Neuron (in vitro differentiated cells): ENCODE data around the gene MET.
A peak's percentile ranks its signal among the peaks of the same experiment; 100 is the strongest.
"Not testable (repeated sequence)": the region's sequence is repeated elsewhere in the genome, so short reads cannot be mapped to it uniquely, and the experiment has no call there.

Experiments
- H2AFZ ChIP-seq: one replicate; pipeline ENCODE4 v1.6.1; 2013; ENCODE audit warnings: low read depth, mild to moderate bottlenecking, inconsistent platforms, low read length, moderate library complexity
- H3K27me3 ChIP-seq: one replicate; pipeline ENCODE4 v1.6.1; 2013; ENCODE audit warnings: low read length; ENCODE audit not compliant: insufficient read depth
- H3K36me3 ChIP-seq: one replicate; pipeline ENCODE4 v1.6.1; 2013; ENCODE audit warnings: low read length; ENCODE audit not compliant: insufficient read depth
- H3K4me1 ChIP-seq: one replicate; pipeline ENCODE4 v1.6.1; 2013; ENCODE audit warnings: low read length; ENCODE audit not compliant: insufficient read depth
- H3K4me3 ChIP-seq: 2 replicates; pipeline ENCODE4 v1.5.1; 2013; ENCODE audit warnings: mild to moderate bottlenecking, low read length, moderate library complexity
- H3K9me3 ChIP-seq: one replicate; pipeline ENCODE4 v1.6.1; 2013; ENCODE audit warnings: low read length

MET gene

GRCh38 chr7:116671681-116672595 is at the start of gene MET:
Gene MET, plus strand, starts transcription at chr7:116672196. Its CDS starts 26,889 bp downstream, at chr7:116699085.
- H3K27me3 ChIP-seq = peaks cover 44% of the 10 kb centered on the region
- H3K4me3 ChIP-seq = peak within 1 kb of the TSS; percentile 52
- H3K9me3 ChIP-seq = no peaks in the 10 kb centered on the region
- H2AFZ ChIP-seq = peak within 1 kb of the TSS; percentile 93
- H3K4me1 ChIP-seq = peaks cover 11% of the 10 kb centered on the region
- H3K36me3 ChIP-seq = no peaks in the 10 kb centered on the region

GRCh38 chr7:116626886-116627285 is 45.1 kb upstream of the MET start:
- Histone ChIP-seq H3K27me3 (peaks cover 5% of the 10 kb centered on the region), H3K36me3 (no peaks in the 10 kb centered on the region), H2AFZ (no peak overlapping the region), H3K4me1 (no peaks in the 10 kb centered on the region), H3K4me3 (no peak overlapping the region), H3K9me3 (no peaks in the 10 kb centered on the region)

- Histone ChIP-seq H3K9me3 (no peaks in the 10 kb centered on the region), H3K36me3 (no peaks in the 10 kb centered on the region), H3K4me1 (peaks cover 5% of the 10 kb centered on the region), H3K4me3 (no peak overlapping the region), H3K27me3 (peaks cover 5% of the 10 kb centered on the region), H2AFZ (no peak overlapping the region)
Observed at GRCh38 chr7:116629051-116629463, 42.9 kb upstream of the MET start.

GRCh38 chr7:116630357-116630756 is 41.6 kb upstream of the MET start:
- Histone ChIP-seq H2AFZ (no peak overlapping the region), H3K27me3 (no peaks in the 10 kb centered on the region), H3K4me3 (no peak overlapping the region), H3K9me3 (no peaks in the 10 kb centered on the region), H3K4me1 (peaks cover 5% of the 10 kb centered on the region), H3K36me3 (no peaks in the 10 kb centered on the region)

GRCh38 chr7:116630932-116631671 is 40.9 kb upstream of the MET start:
- Histone ChIP-seq H3K27me3 (no peaks in the 10 kb centered on the region), H2AFZ (no peak overlapping the region), H3K4me3 (no peak overlapping the region), H3K9me3 (no peaks in the 10 kb centered on the region), H3K4me1 (peaks cover 5% of the 10 kb centered on the region), H3K36me3 (no peaks in the 10 kb centered on the region)

GRCh38 chr7:116631676-116632075 is 40.3 kb upstream of the MET start:
- Histone ChIP-seq H3K4me3 (no peak overlapping the region), H2AFZ (no peak overlapping the region), H3K9me3 (no peaks in the 10 kb centered on the region), H3K27me3 (no peaks in the 10 kb centered on the region), H3K36me3 (no peaks in the 10 kb centered on the region), H3K4me1 (peaks cover 5% of the 10 kb centered on the region)

GRCh38 chr7:116632384-116632783 is 39.6 kb upstream of the MET start:
- Histone ChIP-seq H3K4me1 (peaks cover 5% of the 10 kb centered on the region), H3K4me3 (no peak overlapping the region), H3K9me3 (no peaks in the 10 kb centered on the region), H3K27me3 (no peaks in the 10 kb centered on the region), H3K36me3 (no peaks in the 10 kb centered on the region), H2AFZ (no peak overlapping the region)

GRCh38 chr7:116633131-116633988 is 38.6 kb upstream of the MET start:
- H3K27me3 ChIP-seq = no peaks in the 10 kb centered on the region

GRCh38 chr7:116636997-116637396 is 35.0 kb upstream of the MET start:
- Histone ChIP-seq H3K27me3 (no peaks in the 10 kb centered on the region), H3K4me3 (no peak overlapping the region), H3K9me3 (no peaks in the 10 kb centered on the region), H2AFZ (no peak overlapping the region), H3K36me3 (no peaks in the 10 kb centered on the region), H3K4me1 (peaks cover 5% of the 10 kb centered on the region)

More at GRCh38 chr7:116633131-116633988, 38.6 kb upstream of the MET start:
- Histone ChIP-seq H3K36me3 (no peaks in the 10 kb centered on the region), H3K4me3 (no peak overlapping the region), H2AFZ (peak overlapping the region; percentile 30), H3K4me1 (peaks cover 5% of the 10 kb centered on the region), H3K9me3 (no peaks in the 10 kb centered on the region)

GRCh38 chr7:116638592-116638991 is 33.4 kb upstream of the MET start:
- not testable (repeated sequence) for H3K36me3 ChIP-seq, H3K4me3 ChIP-seq, H3K9me3 ChIP-seq, H2AFZ ChIP-seq, H3K27me3 ChIP-seq, H3K4me1 ChIP-seq

- no peaks in the 10 kb centered on the region for H3K4me1 ChIP-seq
- no peak overlapping the region for H2AFZ ChIP-seq
- no peaks in the 10 kb centered on the region for H3K27me3 ChIP-seq
- H3K36me3 ChIP-seq = no peaks in the 10 kb centered on the region
- no peak overlapping the region for H3K4me3 ChIP-seq
- no peaks in the 10 kb centered on the region for H3K9me3 ChIP-seq
Observed at GRCh38 chr7:116641551-116642153, 30.3 kb upstream of the MET start.

- H3K27me3 ChIP-seq, H3K4me1 ChIP-seq, H3K4me3 ChIP-seq, H3K9me3 ChIP-seq, H3K36me3 ChIP-seq, H2AFZ ChIP-seq: not testable (repeated sequence)
Observed at GRCh38 chr7:116643148-116643547, 28.8 kb upstream of the MET start.
